K562 (cell line): ENCODE data around the gene TP53BP2. TPM values are rescaled to one million over a fixed set of nuclear protein-coding genes. Genes with fewer than 3 reads are reported as not detected.

Experiments
- ATAC-seq: fragments of 200-7000 bp; cut with Tn5 transposase; 3 replicates; pipeline ENCODE4 v1.9.1; 2020; ENCODE audit warnings: moderate library complexity
- BruUV-seq: library from RNA; stranded (reverse); fragments of 400-500 nt; replicated peaks from 2 replicates; lab custom pipeline; 2021; lab: Mats Ljungman, UMichigan
- CTCF ChIA-PET: fragments of 300-600 bp; formaldehyde crosslinking; extraction: SDS; loops from one replicate; lab custom pipeline; 2021; ENCODE audit warnings: low intra/inter-chr PET ratio; lab: Yijun Ruan, JAX
- POLR2A ChIA-PET: fragments of 300-600, 350-650 bp; sonication (Branson Sonifier 250); formaldehyde crosslinking; extraction: SDS; loops from one replicate; lab custom pipeline; 2021; ENCODE audit warnings: antibody characterized with exemption, inconsistent platforms; lab: Yijun Ruan, JAX
- DNase-seq, 4 experiments: peaks; one replicate each; pipeline versions ENCODE4 v3.0.0 to v3.0.0-alpha.2; 2011 to 2018; ENCODE audit warnings: low spot score in 3 of 4, mixed read lengths in 3 of 4; ENCODE audit errors: extremely low read depth in 1 of 4
- FAIRE-seq: peaks from 2 replicates; lab custom pipeline; 2011; peaks lifted over from hg19 to GRCh38; lab: Jason Lieb, UNC
- H2AFZ ChIP-seq: 2 replicates; pipeline ENCODE4 v1.6.0; 2011; ENCODE audit warnings: low read depth, low read length, control low read depth, inconsistent platforms
- H3K27ac ChIP-seq: fragments of 200-600 bp; 3 replicates; pipeline ENCODE4 v1.8.0; 2011; ENCODE audit warnings: low read depth, mild to moderate bottlenecking, control low read depth, inconsistent platforms, low read length, moderate library complexity, mixed read lengths; ENCODE audit errors: extremely low read depth
- H3K27me3 ChIP-seq, 2 experiments: fragments of 300-600 bp in 1 of 2; 2 replicates in 1 of 2; 3 replicates in 1 of 2; pipeline versions ENCODE4 v1.6.0 to v1.8.0; 2011; ENCODE audit warnings: inconsistent platforms in 2 of 2, low read length in 2 of 2, mild to moderate bottlenecking in 1 of 2, mixed read lengths in 1 of 2, moderate library complexity in 1 of 2; ENCODE audit not compliant: control insufficient read depth in 2 of 2, insufficient read depth in 2 of 2
- H3K36me3 ChIP-seq: fragments of 300-600 bp; 3 replicates; pipeline ENCODE4 v1.8.0; 2011; ENCODE audit warnings: mild to moderate bottlenecking, low read length, inconsistent platforms; ENCODE audit not compliant: control insufficient read depth, insufficient read depth
- H3K4me1 ChIP-seq, 2 experiments: fragments of 200-600 bp in 1 of 2; replicated peaks in 1 of 2; 2 replicates in 1 of 2; 3 replicates in 1 of 2; pipeline versions ENCODE4 v1.5.1 to v1.8.0; 2011; ENCODE audit warnings: inconsistent platforms in 2 of 2, low read length in 2 of 2, mild to moderate bottlenecking in 1 of 2, mixed read lengths in 1 of 2, moderate library complexity in 1 of 2; ENCODE audit not compliant: control insufficient read depth in 2 of 2, insufficient read depth in 2 of 2
- H3K4me2 ChIP-seq: 2 replicates; pipeline ENCODE4 v1.6.1; 2011; ENCODE audit warnings: low read length, control low read depth, inconsistent platforms, mixed read lengths; ENCODE audit not compliant: insufficient read depth
- H3K4me3 ChIP-seq: fragments of 200-600 bp; sonication (generic), shearing (Covaris generic); 2 replicates; pipeline ENCODE4 v1.5.1; 2016; ENCODE audit warnings: control low read depth, inconsistent platforms
- H3K79me2 ChIP-seq: fragments of 200-600 bp; 3 replicates; pipeline ENCODE4 v1.8.0; 2011; ENCODE audit warnings: low read length, inconsistent platforms; ENCODE audit not compliant: control insufficient read depth, insufficient read depth
- H3K9ac ChIP-seq, 2 experiments: 2 replicates each; pipeline versions ENCODE4 v1.6.0 to v1.6.1; 2011; ENCODE audit warnings: low read depth in 2 of 2, low read length in 2 of 2, control low read depth in 1 of 2, inconsistent platforms in 1 of 2, mild to moderate bottlenecking in 1 of 2, mixed read lengths in 1 of 2; ENCODE audit not compliant: insufficient read depth in 1 of 2
- H3K9me1 ChIP-seq: one replicate; pipeline ENCODE4 v1.6.0; 2011; ENCODE audit warnings: inconsistent platforms, mild to moderate bottlenecking, low read length, moderate library complexity; ENCODE audit not compliant: control insufficient read depth, insufficient read depth
- H3K9me3 ChIP-seq: replicated peaks from 2 replicates; pipeline ENCODE4 v1.5.1; 2011; ENCODE audit warnings: low read depth, low read length, inconsistent platforms; ENCODE audit not compliant: control insufficient read depth, insufficient read depth
- H4K20me1 ChIP-seq: replicated peaks from 2 replicates; pipeline ENCODE4 v1.6.1; 2011; ENCODE audit warnings: low read length, inconsistent platforms, mixed read lengths; ENCODE audit not compliant: control insufficient read depth, insufficient read depth
- C11orf30 ChIP-seq: fragments of 450-650 bp; IDR thresholded peaks from 2 replicates; pipeline ENCODE4 v1.6.1; 2016; ENCODE audit warnings: low read depth, mild to moderate bottlenecking
- CREB1 ChIP-seq, 2 experiments: sonication (generic) in 1 of 2; formaldehyde crosslinking in 1 of 2; IDR thresholded peaks; 2 replicates each; pipeline versions ENCODE4 v1.6.1 to v1.8.0; 2012 to 2022; ENCODE audit warnings: inconsistent platforms in 1 of 2, mild to moderate bottlenecking in 1 of 2, missing genetic modification reagents in 1 of 2, moderate library complexity in 1 of 2
- ESRRA ChIP-seq: fragments of 450-650 bp; IDR thresholded peaks from 2 replicates; pipeline ENCODE4 v1.6.1; 2014; ENCODE audit warnings: low read depth, mild to moderate bottlenecking, moderate library complexity, borderline replicate concordance
- GABPB1 ChIP-seq: sonication (generic); formaldehyde crosslinking; IDR thresholded peaks from 2 replicates; pipeline ENCODE4 v1.8.0; 2022; ENCODE audit warnings: mild to moderate bottlenecking, missing genetic modification reagents
- GTF2F1 ChIP-seq: IDR thresholded peaks from 2 replicates; pipeline ENCODE4 v1.6.1; 2011; ENCODE audit warnings: low read depth, low read length, improper control_type of control experiment
- RBM14 ChIP-seq: fragments of 200-400 bp; formaldehyde crosslinking; IDR thresholded peaks from 2 replicates; pipeline ENCODE4 v1.6.1; 2018; ENCODE audit warnings: low read depth, mild to moderate bottlenecking, low read length, moderate library complexity, borderline replicate concordance; ENCODE audit not compliant: insufficient read depth
- SMARCC2 ChIP-seq: fragments of 450-650 bp; IDR thresholded peaks from 2 replicates; pipeline ENCODE4 v1.6.1; 2017; ENCODE audit warnings: antibody characterized with exemption, moderate library complexity, mild to moderate bottlenecking, low read depth
- SRSF3 ChIP-seq: fragments of 200-400 bp; formaldehyde crosslinking; IDR thresholded peaks from 2 replicates; pipeline ENCODE4 v1.6.1; 2016; ENCODE audit warnings: mild to moderate bottlenecking, low read length, moderate library complexity; ENCODE audit not compliant: insufficient read depth
- WGBS: fragments of 100-300 bp; shearing (Covaris generic); methylation state at CpG from one replicate; pipeline ENCODE4 v1.1.6; 2016; ENCODE audit warnings: low coverage, mixed read lengths; ENCODE audit not compliant: insufficient coverage; ENCODE audit errors: missing lambda C conversion rate; 5-methylcytosine and 5-hydroxymethylcytosine counted together
- in situ Hi-C: fragments of 300-500 bp; cut with MboI; formaldehyde crosslinking; loops from 4 replicates; pipeline ENCODE4 v1.15.0; 2018; ENCODE audit warnings: inconsistent platforms, mixed read lengths
- intact Hi-C: fragments of 100-400 bp; cut with micrococcal nuclease; formaldehyde crosslinking; loops from 2 replicates; pipeline ENCODE4 v1.14.2; 2022
- polyA plus RNA-seq, 8 experiments: library from polyadenylated mRNA; depleted of rRNA in 4 of 8; stranded (reverse) in 5 of 8; unstranded in 3 of 8; fragments of >200 nt; fragmentation: Nextera tagmentation in 2 of 8; fragmentation: Illumina TruSeq in 1 of 8; extraction: Ambion mirVana in 2 of 8; extraction: Trizol in 1 of 8; gene quantifications; 2 replicates each; pipeline versions ENCODE4 v1.2.1 to v1.2.3, GENCODE V29; 2011 to 2014; ENCODE audit warnings: inconsistent platforms in 1 of 8, missing spikeins in 1 of 8
- total RNA-seq, 7 experiments: library from RNA; depleted of rRNA in 6 of 7; stranded (reverse); fragments of >200 nt in 6 of 7; fragmentation: Illumina TruSeq in 2 of 7; extraction: Trizol in 2 of 7; gene quantifications; 2 replicates each; pipeline versions ENCODE4 v1.2.1 to v1.2.3, GENCODE V29; 2011 to 2021; ENCODE audit warnings: low replicate concordance in 1 of 7
- TF ChIP-seq, protein P1 (sequence below): fragments of 450-650 bp; IDR thresholded peaks from 2 replicates; pipeline ENCODE4 v1.6.1; 2018; ENCODE audit not compliant: partially characterized antibody
- TF ChIP-seq, protein P2 (sequence below): fragments of 250-450 bp; sonication (Bioruptor Pico); IDR thresholded peaks from 2 replicates; pipeline ENCODE4 v1.4.0; 2020; ENCODE audit warnings: mild to moderate bottlenecking, moderate library complexity, borderline replicate concordance
- TF ChIP-seq, protein P3 (sequence below): fragments of 450-650 bp; conservative IDR thresholded peaks from 2 replicates; pipeline ENCODE4 v1.6.1; 2016; ENCODE audit warnings: missing genetic modification characterization, low read depth, mild to moderate bottlenecking, missing compliant biosample characterization, moderate library complexity

TP53BP2 gene
- total and polyA plus RNA-seq, 9 of the 15 experiments (the other 6 are each of a cell fraction or from before 2014, with no cell fraction given) = 17.0 to 69.6 (median 40.1) TPM

DNA sequence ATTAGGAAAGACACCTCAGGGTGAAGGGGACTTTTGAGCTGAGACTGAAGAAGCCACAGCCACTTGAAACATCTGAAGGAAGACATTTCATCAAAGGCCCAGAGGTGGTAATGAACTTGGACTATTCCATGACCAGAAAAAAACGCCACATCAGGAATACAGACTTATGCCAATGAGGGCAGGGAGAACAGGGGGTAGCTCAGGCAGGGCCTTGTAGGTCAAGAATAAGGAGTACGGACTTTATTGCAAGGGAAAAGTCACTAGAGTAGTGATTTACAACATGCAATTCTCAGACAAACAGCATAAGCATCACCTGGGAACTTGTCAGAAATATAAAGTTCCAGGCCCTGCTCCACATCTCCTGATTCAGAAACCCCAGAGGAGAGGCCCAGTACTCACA lies 11.8 kb downstream of the TP53BP2 start:
- no peaks in the 10 kb centered on the region for H3K9me3 ChIP-seq
- in situ Hi-C loops (no loop called here), intact Hi-C loops (no loop called here)
- H3K9ac ChIP-seq = no peak overlapping the region
- peaks cover 12% of the 10 kb centered on the region; the same call in 1 of the 3 replicates for H3K36me3 ChIP-seq
- POLR2A ChIA-PET = interaction anchor here (2.0 to 2.5 kb wide), 3 partner anchors 8 to 11 kb away, joined by 7 to 19 read pairs (median 8); partner anchors contain the start of gene TP53BP2
- ATAC-seq = no peak
- H2AFZ ChIP-seq = no peak overlapping the region
- no peak overlapping the region for H3K27ac ChIP-seq
- H3K27me3 ChIP-seq = no peaks in the 10 kb centered on the region
- WGBS = 93% methylated on average over 2 of the region's 2 CpGs
- no TSS peak for BruUV-seq
- TF ChIP-seq SRSF3 (no peak), C11orf30 (0 out of 2 replicates have a peak, but pooled peaks have one; percentile 4), GABPB1 (CRISPR knock-in tag) (no peak), GTF2F1 (no peak), RBM14 (no peak), CREB1 (IDR thresholded peaks at IDR 0.05) (no peak), CREB1 (CRISPR knock-in tag; IDR thresholded peaks at IDR 0.05) (no peak), SMARCC2 (no peak), ESRRA (no peak)
- TF ChIP-seq, protein P1, sequence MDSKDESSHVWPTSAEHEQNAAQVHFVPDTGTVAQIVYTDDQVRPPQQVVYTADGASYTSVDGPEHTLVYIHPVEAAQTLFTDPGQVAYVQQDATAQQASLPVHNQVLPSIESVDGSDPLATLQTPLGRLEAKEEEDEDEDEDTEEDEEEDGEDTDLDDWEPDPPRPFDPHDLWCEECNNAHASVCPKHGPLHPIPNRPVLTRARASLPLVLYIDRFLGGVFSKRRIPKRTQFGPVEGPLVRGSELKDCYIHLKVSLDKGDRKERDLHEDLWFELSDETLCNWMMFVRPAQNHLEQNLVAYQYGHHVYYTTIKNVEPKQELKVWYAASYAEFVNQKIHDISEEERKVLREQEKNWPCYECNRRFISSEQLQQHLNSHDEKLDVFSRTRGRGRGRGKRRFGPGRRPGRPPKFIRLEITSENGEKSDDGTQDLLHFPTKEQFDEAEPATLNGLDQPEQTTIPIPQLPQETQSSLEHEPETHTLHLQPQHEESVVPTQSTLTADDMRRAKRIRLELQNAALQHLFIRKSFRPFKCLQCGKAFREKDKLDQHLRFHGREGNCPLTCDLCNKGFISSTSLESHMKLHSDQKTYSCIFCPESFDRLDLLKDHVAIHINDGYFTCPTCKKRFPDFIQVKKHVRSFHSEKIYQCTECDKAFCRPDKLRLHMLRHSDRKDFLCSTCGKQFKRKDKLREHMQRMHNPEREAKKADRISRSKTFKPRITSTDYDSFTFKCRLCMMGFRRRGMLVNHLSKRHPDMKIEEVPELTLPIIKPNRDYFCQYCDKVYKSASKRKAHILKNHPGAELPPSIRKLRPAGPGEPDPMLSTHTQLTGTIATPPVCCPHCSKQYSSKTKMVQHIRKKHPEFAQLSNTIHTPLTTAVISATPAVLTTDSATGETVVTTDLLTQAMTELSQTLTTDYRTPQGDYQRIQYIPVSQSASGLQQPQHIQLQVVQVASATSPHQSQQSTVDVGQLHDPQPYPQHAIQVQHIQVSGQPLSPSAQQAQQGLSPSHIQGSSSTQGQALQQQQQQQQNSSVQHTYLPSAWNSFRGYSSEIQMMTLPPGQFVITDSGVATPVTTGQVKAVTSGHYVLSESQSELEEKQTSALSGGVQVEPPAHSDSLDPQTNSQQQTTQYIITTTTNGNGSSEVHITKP = peak; percentile 76
- TF ChIP-seq, protein P2, sequence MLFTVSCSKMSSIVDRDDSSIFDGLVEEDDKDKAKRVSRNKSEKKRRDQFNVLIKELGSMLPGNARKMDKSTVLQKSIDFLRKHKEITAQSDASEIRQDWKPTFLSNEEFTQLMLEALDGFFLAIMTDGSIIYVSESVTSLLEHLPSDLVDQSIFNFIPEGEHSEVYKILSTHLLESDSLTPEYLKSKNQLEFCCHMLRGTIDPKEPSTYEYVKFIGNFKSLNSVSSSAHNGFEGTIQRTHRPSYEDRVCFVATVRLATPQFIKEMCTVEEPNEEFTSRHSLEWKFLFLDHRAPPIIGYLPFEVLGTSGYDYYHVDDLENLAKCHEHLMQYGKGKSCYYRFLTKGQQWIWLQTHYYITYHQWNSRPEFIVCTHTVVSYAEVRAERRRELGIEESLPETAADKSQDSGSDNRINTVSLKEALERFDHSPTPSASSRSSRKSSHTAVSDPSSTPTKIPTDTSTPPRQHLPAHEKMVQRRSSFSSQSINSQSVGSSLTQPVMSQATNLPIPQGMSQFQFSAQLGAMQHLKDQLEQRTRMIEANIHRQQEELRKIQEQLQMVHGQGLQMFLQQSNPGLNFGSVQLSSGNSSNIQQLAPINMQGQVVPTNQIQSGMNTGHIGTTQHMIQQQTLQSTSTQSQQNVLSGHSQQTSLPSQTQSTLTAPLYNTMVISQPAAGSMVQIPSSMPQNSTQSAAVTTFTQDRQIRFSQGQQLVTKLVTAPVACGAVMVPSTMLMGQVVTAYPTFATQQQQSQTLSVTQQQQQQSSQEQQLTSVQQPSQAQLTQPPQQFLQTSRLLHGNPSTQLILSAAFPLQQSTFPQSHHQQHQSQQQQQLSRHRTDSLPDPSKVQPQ (CRISPR knock-in tag) = no peak
- TF ChIP-seq, protein P3, sequence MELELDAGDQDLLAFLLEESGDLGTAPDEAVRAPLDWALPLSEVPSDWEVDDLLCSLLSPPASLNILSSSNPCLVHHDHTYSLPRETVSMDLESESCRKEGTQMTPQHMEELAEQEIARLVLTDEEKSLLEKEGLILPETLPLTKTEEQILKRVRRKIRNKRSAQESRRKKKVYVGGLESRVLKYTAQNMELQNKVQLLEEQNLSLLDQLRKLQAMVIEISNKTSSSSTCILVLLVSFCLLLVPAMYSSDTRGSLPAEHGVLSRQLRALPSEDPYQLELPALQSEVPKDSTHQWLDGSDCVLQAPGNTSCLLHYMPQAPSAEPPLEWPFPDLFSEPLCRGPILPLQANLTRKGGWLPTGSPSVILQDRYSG (tag) = no peak
- H3K4me3 ChIP-seq = no peak overlapping the region
- no peaks in the 10 kb centered on the region for H3K9me1 ChIP-seq
- no peak for FAIRE-seq
- H3K79me2 ChIP-seq = peaks cover 97% of the 10 kb centered on the region
- no peak overlapping the region for H3K4me2 ChIP-seq
- DNase-seq = no peak
- H4K20me1 ChIP-seq = peaks cover 59% of the 10 kb centered on the region
- H3K4me1 ChIP-seq = peaks cover 15 to 59% of the 10 kb centered on the region in 2 experiments
- CTCF ChIA-PET = no interaction called here
